Measurements from ENCODE around the gene FCER1G.

The FCER1G gene

DNA sequence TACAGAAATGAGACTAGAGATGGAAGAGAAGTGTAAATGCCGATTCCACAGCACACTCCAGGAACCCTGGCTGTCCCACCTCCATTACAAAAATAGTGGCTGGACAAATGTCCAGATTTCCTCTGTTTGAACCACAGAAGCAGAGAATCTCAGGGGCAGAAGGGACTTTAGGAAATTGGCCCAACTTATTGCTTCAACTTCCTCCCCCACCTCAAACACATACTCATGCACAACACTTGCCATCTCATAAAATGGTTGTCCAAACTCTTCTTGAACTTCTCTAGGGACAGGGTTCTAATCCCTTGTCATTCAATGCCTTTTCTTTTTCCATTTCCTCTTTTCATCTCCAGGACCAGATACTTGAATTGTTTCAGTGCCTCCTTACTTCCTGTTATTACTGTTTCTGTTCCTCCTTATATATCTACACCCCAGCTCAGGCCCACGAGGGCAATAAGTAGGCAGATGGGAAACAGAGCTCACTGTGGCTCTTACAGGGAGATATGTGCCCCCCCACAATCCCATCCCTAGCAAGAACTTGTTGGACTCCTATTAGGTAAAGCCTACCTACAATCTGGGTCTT is 29.3 kb upstream of the FCER1G start:
- H3K4me1 ChIP-seq (ENCODE audit: control extremely low read depth in 1 of 4, control insufficient read depth in 4 of 4, insufficient read depth in 4 of 4, low read length in 3 of 4) = peaks cover 19 to 68% (median 55%) of the 10 kb centered on the region in 4 experiments
- POLR2A ChIA-PET = interaction anchor here (1.0 to 1.3 kb wide), 2 partner anchors 16 to 205 kb away, joined by 3 to 4 read pairs; partner anchors contain the start of gene NDUFS2
- H3K27ac ChIP-seq (ENCODE audit: insufficient read depth in 1 of 2, low read depth in 1 of 2, low read length in 2 of 2, poor library complexity in 1 of 2, severe bottlenecking in 2 of 2) = no peak overlapping the region
- H3K9me3 ChIP-seq (ENCODE audit: control extremely low read depth in 1 of 5, control insufficient read depth in 4 of 5, insufficient read depth in 2 of 5, low read depth in 1 of 5, low read length in 4 of 5) = no peaks in the 10 kb centered on the region
- no peaks in the 10 kb centered on the region for H3K27me3 ChIP-seq (replicated peaks in 2 of 5; ENCODE audit: control insufficient read depth in 4 of 5, insufficient read depth in 5 of 5, low read length in 4 of 5)
- CTCF ChIA-PET = interaction anchor here (1.0 to 1.3 kb wide), 6 partner anchors 11 to 197 kb away, joined by 3 to 5 read pairs (median 3); partner anchors contain the start of gene NDUFS2
- DNase-seq = peak in 2 of 3 donors; percentile 39 to 57
- no peaks in the 10 kb centered on the region for H3K36me3 ChIP-seq (ENCODE audit: control insufficient read depth in 4 of 4, insufficient read depth in 4 of 4, low read length in 3 of 4)
- WGBS (ENCODE audit: insufficient coverage) = 0% methylated on average over 1 of the region's 2 CpGs
- peak overlapping the region in 4 of 7 experiments; percentile 27 to 60 (median 40) for H3K4me3 ChIP-seq (ENCODE audit: control insufficient read depth in 1 of 7, extremely low read depth in 1 of 7, insufficient read depth in 4 of 7, low read depth in 2 of 7, low read length in 6 of 7)

DNA sequence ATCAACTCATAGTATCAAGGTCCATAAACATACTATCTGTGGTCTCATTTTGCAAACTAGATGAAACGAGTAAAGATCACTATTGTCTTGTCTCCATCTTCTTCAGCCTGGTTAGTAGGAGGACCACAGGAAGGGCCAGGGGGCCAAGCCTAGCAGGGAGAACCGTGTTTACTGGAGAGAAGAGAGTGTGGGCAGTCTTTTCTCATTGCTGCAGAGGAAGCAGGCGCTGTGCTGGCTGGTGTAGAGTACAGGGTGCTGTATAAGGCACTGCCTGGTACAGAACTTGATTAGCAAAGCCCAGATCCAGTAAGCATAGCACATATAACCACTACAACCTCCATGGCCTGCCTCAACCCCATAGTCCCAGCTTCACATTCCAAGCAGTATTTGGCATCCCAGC is 27.8 kb upstream of the FCER1G start:
- peaks cover 18 to 61% (median 54%) of the 10 kb centered on the region in 4 experiments for H3K4me1 ChIP-seq (ENCODE audit: control extremely low read depth in 1 of 4, control insufficient read depth in 4 of 4, insufficient read depth in 4 of 4, low read length in 3 of 4)
- ChIA-PET CTCF (interaction anchor here (1.3 kb wide), 1 partner anchor 195 kb away, joined by 5 read pairs; no protein-coding TSS in a partner anchor), POLR2A (no interaction called here)
- no peak for DNase-seq
- H3K27ac ChIP-seq (ENCODE audit: insufficient read depth in 1 of 2, low read depth in 1 of 2, low read length in 2 of 2, poor library complexity in 1 of 2, severe bottlenecking in 2 of 2) = no peak overlapping the region
- 50% methylated on average over 2 of the region's 3 CpGs for WGBS (ENCODE audit: insufficient coverage)
- H3K4me3 ChIP-seq (ENCODE audit: control insufficient read depth in 1 of 7, extremely low read depth in 1 of 7, insufficient read depth in 4 of 7, low read depth in 2 of 7, low read length in 6 of 7) = no peak overlapping the region
- no peaks in the 10 kb centered on the region for H3K9me3 ChIP-seq (ENCODE audit: control extremely low read depth in 1 of 5, control insufficient read depth in 4 of 5, insufficient read depth in 2 of 5, low read depth in 1 of 5, low read length in 4 of 5)
- no peaks in the 10 kb centered on the region for H3K27me3 ChIP-seq (replicated peaks in 2 of 5; ENCODE audit: control insufficient read depth in 4 of 5, insufficient read depth in 5 of 5, low read length in 4 of 5)
- H3K36me3 ChIP-seq (ENCODE audit: control insufficient read depth in 4 of 4, insufficient read depth in 4 of 4, low read length in 3 of 4) = no peaks in the 10 kb centered on the region

DNA sequence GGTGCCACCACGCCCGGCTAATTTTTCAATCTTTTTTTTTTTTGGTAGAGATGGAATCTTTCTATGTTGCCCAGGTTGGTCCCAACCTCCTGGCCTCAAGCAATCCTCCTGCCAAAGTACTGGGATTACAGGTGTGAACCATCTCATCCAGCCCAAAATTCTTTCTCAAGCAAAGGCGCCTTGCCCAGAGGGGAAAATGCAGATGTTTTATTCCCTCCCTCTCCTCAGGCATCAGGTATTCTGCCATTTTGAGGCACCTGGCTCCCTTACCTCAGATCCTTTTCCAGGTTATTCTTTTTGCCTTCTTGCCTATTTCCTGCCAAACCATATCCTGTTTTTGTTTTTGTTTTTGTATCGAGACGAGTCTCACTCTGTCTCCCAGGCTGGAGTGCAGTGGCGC is 26.7 kb upstream of the FCER1G start:
- POLR2A ChIA-PET = no interaction called here
- Histone ChIP-seq H3K27ac (ENCODE audit: insufficient read depth in 1 of 2, low read depth in 1 of 2, low read length in 2 of 2, poor library complexity in 1 of 2, severe bottlenecking in 2 of 2) (no peak overlapping the region), H3K27me3 (replicated peaks in 2 of 5; ENCODE audit: control insufficient read depth in 4 of 5, insufficient read depth in 5 of 5, low read length in 4 of 5) (no peaks in the 10 kb centered on the region), H3K4me1 (ENCODE audit: control extremely low read depth in 1 of 4, control insufficient read depth in 4 of 4, insufficient read depth in 4 of 4, low read length in 3 of 4) (peaks cover 18 to 54% (median 45%) of the 10 kb centered on the region in 4 experiments), H3K9me3 (ENCODE audit: control extremely low read depth in 1 of 5, control insufficient read depth in 4 of 5, insufficient read depth in 2 of 5, low read depth in 1 of 5, low read length in 4 of 5) (no peaks in the 10 kb centered on the region), H3K4me3 (ENCODE audit: control insufficient read depth in 1 of 7, extremely low read depth in 1 of 7, insufficient read depth in 4 of 7, low read depth in 2 of 7, low read length in 6 of 7) (no peak overlapping the region), H3K36me3 (ENCODE audit: control insufficient read depth in 4 of 4, insufficient read depth in 4 of 4, low read length in 3 of 4) (no peaks in the 10 kb centered on the region)
- CTCF ChIA-PET = interaction anchor here (1.4 to 2.6 kb wide), 2 partner anchors 10 to 13 kb away, joined by 3 to 7 read pairs; partner anchors contain the start of gene ADAMTS4
- WGBS (ENCODE audit: insufficient coverage) = 88% methylated on average over 6 of the region's 6 CpGs
- DNase-seq = no peak

GRCh38 chr1:161189036-161189435 is 26.1 kb upstream of the FCER1G start:
- 100% methylated on average over 2 of the region's 5 CpGs for WGBS (ENCODE audit: insufficient coverage)
- Histone ChIP-seq H3K4me1 (ENCODE audit: control extremely low read depth in 1 of 4, control insufficient read depth in 4 of 4, insufficient read depth in 4 of 4, low read length in 3 of 4) (peaks cover 16 to 47% (median 40%) of the 10 kb centered on the region in 4 experiments), H3K27ac (ENCODE audit: insufficient read depth in 1 of 2, low read depth in 1 of 2, low read length in 2 of 2, poor library complexity in 1 of 2, severe bottlenecking in 2 of 2) (no peak overlapping the region), H3K9me3 (ENCODE audit: control extremely low read depth in 1 of 5, control insufficient read depth in 4 of 5, insufficient read depth in 2 of 5, low read depth in 1 of 5, low read length in 4 of 5) (no peaks in the 10 kb centered on the region), H3K27me3 (replicated peaks in 2 of 5; ENCODE audit: control insufficient read depth in 4 of 5, insufficient read depth in 5 of 5, low read length in 4 of 5) (no peaks in the 10 kb centered on the region), H3K4me3 (ENCODE audit: control insufficient read depth in 1 of 7, extremely low read depth in 1 of 7, insufficient read depth in 4 of 7, low read depth in 2 of 7, low read length in 6 of 7) (no peak overlapping the region), H3K36me3 (ENCODE audit: control insufficient read depth in 4 of 4, insufficient read depth in 4 of 4, low read length in 3 of 4) (no peaks in the 10 kb centered on the region)
- ChIA-PET CTCF (interaction anchor here (0.6 to 2.6 kb wide), 4 partner anchors 9 to 193 kb away, joined by 3 to 7 read pairs (median 3); partner anchors contain the start of gene ADAMTS4), POLR2A (no interaction called here)
- no peak for DNase-seq

DNA sequence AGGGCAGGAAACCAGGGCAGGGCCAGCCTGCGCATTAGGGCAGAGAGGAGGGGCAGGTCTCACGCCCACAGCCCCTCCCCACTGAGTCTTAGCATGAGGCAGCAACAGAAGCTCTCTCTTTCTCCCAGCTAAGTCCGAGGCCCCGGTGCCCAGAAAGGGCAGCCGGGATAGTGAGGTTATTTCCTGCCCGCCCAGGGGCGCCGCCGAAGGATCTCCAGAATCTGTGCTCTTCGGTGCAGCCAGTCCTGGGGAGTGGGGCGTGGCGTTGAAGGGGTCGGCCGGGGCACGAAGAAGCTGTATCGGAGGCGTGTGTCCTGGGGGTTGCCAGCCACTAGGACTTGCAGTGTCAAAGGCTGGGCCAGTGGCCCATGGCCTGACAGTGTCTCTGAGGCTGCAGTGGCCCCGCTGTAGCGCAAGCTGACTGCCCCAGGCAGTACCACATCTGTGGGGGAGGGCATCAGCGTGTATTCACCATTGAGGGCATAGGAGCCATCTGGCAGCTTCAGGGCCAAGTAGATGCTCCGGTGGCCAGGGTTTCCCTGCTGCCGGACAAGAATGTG is 24.1 kb upstream of the FCER1G start:
- Histone ChIP-seq H3K27me3 (replicated peaks in 2 of 5; ENCODE audit: control insufficient read depth in 4 of 5, insufficient read depth in 5 of 5, low read length in 4 of 5) (no peaks in the 10 kb centered on the region), H3K9me3 (ENCODE audit: control extremely low read depth in 1 of 5, control insufficient read depth in 4 of 5, insufficient read depth in 2 of 5, low read depth in 1 of 5, low read length in 4 of 5) (no peaks in the 10 kb centered on the region), H3K27ac (ENCODE audit: insufficient read depth in 1 of 2, low read depth in 1 of 2, low read length in 2 of 2, poor library complexity in 1 of 2, severe bottlenecking in 2 of 2) (no peak overlapping the region), H3K36me3 (ENCODE audit: control insufficient read depth in 4 of 4, insufficient read depth in 4 of 4, low read length in 3 of 4) (no peaks in the 10 kb centered on the region), H3K4me3 (ENCODE audit: control insufficient read depth in 1 of 7, extremely low read depth in 1 of 7, insufficient read depth in 4 of 7, low read depth in 2 of 7, low read length in 6 of 7) (no peak overlapping the region), H3K4me1 (ENCODE audit: control extremely low read depth in 1 of 4, control insufficient read depth in 4 of 4, insufficient read depth in 4 of 4, low read length in 3 of 4) (peaks cover 6 to 29% (median 22%) of the 10 kb centered on the region in 4 experiments)
- WGBS (ENCODE audit: insufficient coverage) = 85% methylated on average over 21 of the region's 22 CpGs
- ChIA-PET POLR2A (no interaction called here), CTCF (interaction anchor here (0.7 to 4.3 kb wide), 21 partner anchors 9 to 191 kb away, joined by 3 to 41 read pairs (median 6); partner anchors contain the start of genes B4GALT3, NDUFS2, PCP4L1 and PPOX)
- DNase-seq = no peak

GRCh38 chr1:161191971-161192370 is 23.1 kb upstream of the FCER1G start:
- Histone ChIP-seq H3K9me3 (ENCODE audit: control extremely low read depth in 1 of 5, control insufficient read depth in 4 of 5, insufficient read depth in 2 of 5, low read depth in 1 of 5, low read length in 4 of 5) (no peaks in the 10 kb centered on the region), H3K27ac (ENCODE audit: insufficient read depth in 1 of 2, low read depth in 1 of 2, low read length in 2 of 2, poor library complexity in 1 of 2, severe bottlenecking in 2 of 2) (no peak overlapping the region), H3K36me3 (ENCODE audit: control insufficient read depth in 4 of 4, insufficient read depth in 4 of 4, low read length in 3 of 4) (no peaks in the 10 kb centered on the region), H3K27me3 (replicated peaks in 2 of 5; ENCODE audit: control insufficient read depth in 4 of 5, insufficient read depth in 5 of 5, low read length in 4 of 5) (no peaks in the 10 kb centered on the region), H3K4me3 (ENCODE audit: control insufficient read depth in 1 of 7, extremely low read depth in 1 of 7, insufficient read depth in 4 of 7, low read depth in 2 of 7, low read length in 6 of 7) (no peak overlapping the region), H3K4me1 (ENCODE audit: control extremely low read depth in 1 of 4, control insufficient read depth in 4 of 4, insufficient read depth in 4 of 4, low read length in 3 of 4) (peaks cover 5 to 22% (median 16%) of the 10 kb centered on the region in 4 experiments)
- no peak for DNase-seq
- CTCF ChIA-PET = interaction anchor here (0.7 to 4.3 kb wide), 25 partner anchors 10 to 190 kb away, joined by 3 to 41 read pairs (median 6); partner anchors contain the start of genes B4GALT3, CFAP126, NDUFS2 and PCP4L1
- POLR2A ChIA-PET = no interaction called here
- WGBS (ENCODE audit: insufficient coverage) = 87% methylated on average over 6 of the region's 8 CpGs
